Neural cell (in vitro differentiated cells): ENCODE measurements around the gene NEDD4L. TPM values are rescaled to one million over a fixed set of nuclear protein-coding genes. Genes with fewer than 3 reads are reported as not detected.

ENCODE experiments used
- H2AFZ ChIP-seq: fragments of 200-600, 300-800 bp; sonication (generic), shearing (Covaris generic); 2 replicates; pipeline ENCODE4 v1.6.0; 2014; ENCODE audit warnings: low read depth, mild to moderate bottlenecking, antibody characterized with exemption, low read length, moderate library complexity
- H3F3A ChIP-seq: fragments of 200-600 bp; shearing (Covaris generic); 2 replicates; pipeline ENCODE4 v1.6.1; 2016; ENCODE audit warnings: mild to moderate bottlenecking, moderate library complexity, mixed read lengths, antibody characterized with exemption, low read length; ENCODE audit not compliant: insufficient read depth, poor library complexity, severe bottlenecking
- H3K27ac ChIP-seq: fragments of 200-600, 300-800 bp; sonication (generic), shearing (Covaris generic); 2 replicates; pipeline ENCODE4 v1.5.1; 2014; ENCODE audit warnings: mild to moderate bottlenecking, low read length, moderate library complexity
- H3K27me3 ChIP-seq: fragments of 300-800, 200-600 bp; sonication (generic), shearing (Covaris generic); 2 replicates; pipeline ENCODE4 v1.6.0; 2014; ENCODE audit warnings: mild to moderate bottlenecking, low read depth, low read length, moderate library complexity; ENCODE audit not compliant: insufficient read depth
- H3K36me3 ChIP-seq: fragments of 300-800, 200-600 bp; sonication (generic), shearing (Covaris generic); 2 replicates; pipeline ENCODE4 v1.5.1; 2014; ENCODE audit warnings: mild to moderate bottlenecking, antibody characterized with exemption, low read length, moderate library complexity; ENCODE audit not compliant: insufficient read depth
- H3K4me2 ChIP-seq: fragments of 300-800, 200-600 bp; sonication (generic), shearing (Covaris generic); 2 replicates; pipeline ENCODE4 v1.6.0; 2014; ENCODE audit warnings: mild to moderate bottlenecking, low read length
- H3K4me3 ChIP-seq: fragments of 300-800, 200-600 bp; sonication (generic), shearing (Covaris generic); 2 replicates; pipeline ENCODE4 v1.5.1; 2014; ENCODE audit warnings: mild to moderate bottlenecking, low read length, moderate library complexity
- H3K79me2 ChIP-seq: fragments of 200-600 bp; shearing (Covaris generic); replicated peaks from 2 replicates; pipeline ENCODE4 v1.6.0; 2014; ENCODE audit warnings: mild to moderate bottlenecking, low read length, moderate library complexity; ENCODE audit not compliant: insufficient read depth
- H3K9ac ChIP-seq: fragments of 300-800, 200-600 bp; sonication (generic), shearing (Covaris generic); 2 replicates; pipeline ENCODE4 v1.6.1; 2016; ENCODE audit warnings: mild to moderate bottlenecking, low read length, mixed read lengths
- H3K9me2 ChIP-seq: fragments of 200-600 bp; shearing (Covaris generic); 2 replicates; pipeline ENCODE4 v1.6.1; 2016; ENCODE audit warnings: mild to moderate bottlenecking, low read length, mixed read lengths; ENCODE audit not compliant: insufficient read depth
- H3K9me3 ChIP-seq: fragments of 200-600, 300-800 bp; sonication (generic), shearing (Covaris generic); 2 replicates; pipeline ENCODE4 v1.6.1; 2016; ENCODE audit warnings: mild to moderate bottlenecking, mixed run types, low read length, moderate library complexity, mixed read lengths
- H4K20me1 ChIP-seq: fragments of 200-600 bp; shearing (Covaris generic); 2 replicates; pipeline ENCODE4 v1.6.1; 2016; ENCODE audit warnings: mild to moderate bottlenecking, mixed run types; ENCODE audit not compliant: insufficient read depth
- EP300 ChIP-seq: fragments of 450-650 bp; conservative IDR thresholded peaks from 2 replicates; pipeline ENCODE4 v1.6.1; 2014; ENCODE audit warnings: antibody characterized with exemption, mild to moderate bottlenecking, moderate library complexity; ENCODE audit not compliant: poor library complexity, severe bottlenecking
- EZH2 ChIP-seq: fragments of 200-600, 300-800 bp; shearing (Covaris generic), sonication (generic); IDR thresholded peaks from 2 replicates; pipeline ENCODE4 v1.6.1; 2014; ENCODE audit warnings: antibody characterized with exemption, low read length, borderline replicate concordance, mild to moderate bottlenecking; ENCODE audit not compliant: insufficient read depth, poor library complexity, severe bottlenecking
- MXI1 ChIP-seq: fragments of 450-650 bp; conservative IDR thresholded peaks from 2 replicates; pipeline ENCODE4 v1.6.1; 2014; ENCODE audit warnings: antibody characterized with exemption, mild to moderate bottlenecking; ENCODE audit not compliant: poor library complexity, severe bottlenecking
- POLR2AphosphoS5 ChIP-seq: IDR thresholded peaks from 2 replicates; pipeline ENCODE4 v1.6.1; 2012
- RAD21 ChIP-seq: fragments of 450-650 bp; conservative IDR thresholded peaks from 2 replicates; pipeline ENCODE4 v1.6.1; 2014; ENCODE audit warnings: antibody characterized with exemption, mild to moderate bottlenecking, moderate library complexity
- SMC3 ChIP-seq: fragments of 450-650 bp; conservative IDR thresholded peaks from 2 replicates; pipeline ENCODE4 v1.6.1; 2014; ENCODE audit warnings: antibody characterized with exemption, mild to moderate bottlenecking, moderate library complexity; ENCODE audit not compliant: poor library complexity
- TAF1 ChIP-seq: IDR thresholded peaks from 2 replicates; pipeline ENCODE4 v1.6.1; 2012; ENCODE audit warnings: low read depth
- polyA plus RNA-seq: library from polyadenylated mRNA; depleted of rRNA; stranded (reverse); fragments of >200 nt; gene quantifications from 2 replicates; pipeline ENCODE4 v1.2.3, GENCODE V29; 2014
- TF ChIP-seq, protein P1 (sequence below): fragments of 450-650 bp; IDR thresholded peaks from 2 replicates; pipeline ENCODE4 v1.5.1; 2014; ENCODE audit warnings: antibody characterized with exemption, mild to moderate bottlenecking, moderate library complexity; ENCODE audit not compliant: poor library complexity, severe bottlenecking
- TF ChIP-seq, protein P2 (sequence below): IDR thresholded peaks from 2 replicates; pipeline ENCODE4 v1.6.1; 2012; ENCODE audit warnings: borderline replicate concordance

The NEDD4L gene
- polyA plus RNA-seq, 1 donor from 2014 or later = 97.9 TPM

DNA sequence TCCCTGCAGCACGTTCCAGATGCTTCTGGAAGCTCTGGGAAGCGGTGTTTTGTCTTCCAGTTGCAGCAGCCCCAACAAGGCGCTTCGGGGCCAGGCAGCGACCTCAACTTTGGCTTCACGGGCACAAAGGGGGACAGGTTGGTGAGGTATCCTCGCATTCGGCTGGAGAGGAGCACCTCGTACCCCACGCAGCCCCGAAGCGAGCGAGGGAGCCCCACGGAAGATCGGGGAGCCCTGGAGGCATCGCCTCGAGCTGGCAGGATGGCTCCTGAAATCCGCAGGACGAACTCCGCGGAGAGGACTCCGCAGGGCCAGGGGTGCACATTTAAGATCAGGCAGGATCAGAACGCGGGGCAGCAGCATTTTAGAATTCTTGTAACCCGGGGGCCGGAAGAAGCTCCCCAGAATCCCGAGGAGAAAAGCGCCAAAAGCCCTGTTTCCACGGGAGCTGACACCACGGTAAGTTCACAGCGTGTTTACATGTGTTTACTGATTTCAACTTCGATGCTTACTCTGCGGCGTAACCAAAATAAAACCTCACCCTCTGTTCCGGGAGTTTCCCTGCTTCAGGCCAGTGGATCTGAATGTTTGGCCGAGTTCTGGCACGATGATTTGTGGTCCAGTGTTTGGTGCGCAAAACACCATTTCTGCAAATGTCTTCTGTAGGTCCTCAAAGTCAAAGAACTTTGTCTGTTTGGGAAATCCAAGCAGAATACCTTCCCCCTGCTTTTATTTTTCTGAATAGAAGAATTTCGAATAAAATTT, 212.5 kb downstream of the NEDD4L start:
- Histone ChIP-seq H3K9me3 (no peaks in the 10 kb centered on the region), H4K20me1 (peaks cover 3% of the 10 kb centered on the region), H3K4me2 (no peak overlapping the region), H3K9me2 (no peaks in the 10 kb centered on the region), H3K79me2 (peaks cover 25% of the 10 kb centered on the region), H3K4me3 (no peak overlapping the region), H2AFZ (no peak overlapping the region), H3K27me3 (no peaks in the 10 kb centered on the region), H3F3A (no peaks in the 10 kb centered on the region), H3K9ac (no peak overlapping the region), H3K27ac (no peak overlapping the region), H3K36me3 (no peaks in the 10 kb centered on the region)
- TF ChIP-seq EZH2 (no peak), POLR2AphosphoS5 (no peak), SMC3 (no peak), RAD21 (no peak), MXI1 (no peak), EP300 (no peak), TAF1 (no peak)
- TF ChIP-seq, protein P1, sequence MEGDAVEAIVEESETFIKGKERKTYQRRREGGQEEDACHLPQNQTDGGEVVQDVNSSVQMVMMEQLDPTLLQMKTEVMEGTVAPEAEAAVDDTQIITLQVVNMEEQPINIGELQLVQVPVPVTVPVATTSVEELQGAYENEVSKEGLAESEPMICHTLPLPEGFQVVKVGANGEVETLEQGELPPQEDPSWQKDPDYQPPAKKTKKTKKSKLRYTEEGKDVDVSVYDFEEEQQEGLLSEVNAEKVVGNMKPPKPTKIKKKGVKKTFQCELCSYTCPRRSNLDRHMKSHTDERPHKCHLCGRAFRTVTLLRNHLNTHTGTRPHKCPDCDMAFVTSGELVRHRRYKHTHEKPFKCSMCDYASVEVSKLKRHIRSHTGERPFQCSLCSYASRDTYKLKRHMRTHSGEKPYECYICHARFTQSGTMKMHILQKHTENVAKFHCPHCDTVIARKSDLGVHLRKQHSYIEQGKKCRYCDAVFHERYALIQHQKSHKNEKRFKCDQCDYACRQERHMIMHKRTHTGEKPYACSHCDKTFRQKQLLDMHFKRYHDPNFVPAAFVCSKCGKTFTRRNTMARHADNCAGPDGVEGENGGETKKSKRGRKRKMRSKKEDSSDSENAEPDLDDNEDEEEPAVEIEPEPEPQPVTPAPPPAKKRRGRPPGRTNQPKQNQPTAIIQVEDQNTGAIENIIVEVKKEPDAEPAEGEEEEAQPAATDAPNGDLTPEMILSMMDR = no peak
- TF ChIP-seq, protein P2, sequence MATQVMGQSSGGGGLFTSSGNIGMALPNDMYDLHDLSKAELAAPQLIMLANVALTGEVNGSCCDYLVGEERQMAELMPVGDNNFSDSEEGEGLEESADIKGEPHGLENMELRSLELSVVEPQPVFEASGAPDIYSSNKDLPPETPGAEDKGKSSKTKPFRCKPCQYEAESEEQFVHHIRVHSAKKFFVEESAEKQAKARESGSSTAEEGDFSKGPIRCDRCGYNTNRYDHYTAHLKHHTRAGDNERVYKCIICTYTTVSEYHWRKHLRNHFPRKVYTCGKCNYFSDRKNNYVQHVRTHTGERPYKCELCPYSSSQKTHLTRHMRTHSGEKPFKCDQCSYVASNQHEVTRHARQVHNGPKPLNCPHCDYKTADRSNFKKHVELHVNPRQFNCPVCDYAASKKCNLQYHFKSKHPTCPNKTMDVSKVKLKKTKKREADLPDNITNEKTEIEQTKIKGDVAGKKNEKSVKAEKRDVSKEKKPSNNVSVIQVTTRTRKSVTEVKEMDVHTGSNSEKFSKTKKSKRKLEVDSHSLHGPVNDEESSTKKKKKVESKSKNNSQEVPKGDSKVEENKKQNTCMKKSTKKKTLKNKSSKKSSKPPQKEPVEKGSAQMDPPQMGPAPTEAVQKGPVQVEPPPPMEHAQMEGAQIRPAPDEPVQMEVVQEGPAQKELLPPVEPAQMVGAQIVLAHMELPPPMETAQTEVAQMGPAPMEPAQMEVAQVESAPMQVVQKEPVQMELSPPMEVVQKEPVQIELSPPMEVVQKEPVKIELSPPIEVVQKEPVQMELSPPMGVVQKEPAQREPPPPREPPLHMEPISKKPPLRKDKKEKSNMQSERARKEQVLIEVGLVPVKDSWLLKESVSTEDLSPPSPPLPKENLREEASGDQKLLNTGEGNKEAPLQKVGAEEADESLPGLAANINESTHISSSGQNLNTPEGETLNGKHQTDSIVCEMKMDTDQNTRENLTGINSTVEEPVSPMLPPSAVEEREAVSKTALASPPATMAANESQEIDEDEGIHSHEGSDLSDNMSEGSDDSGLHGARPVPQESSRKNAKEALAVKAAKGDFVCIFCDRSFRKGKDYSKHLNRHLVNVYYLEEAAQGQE = no peak

DNA sequence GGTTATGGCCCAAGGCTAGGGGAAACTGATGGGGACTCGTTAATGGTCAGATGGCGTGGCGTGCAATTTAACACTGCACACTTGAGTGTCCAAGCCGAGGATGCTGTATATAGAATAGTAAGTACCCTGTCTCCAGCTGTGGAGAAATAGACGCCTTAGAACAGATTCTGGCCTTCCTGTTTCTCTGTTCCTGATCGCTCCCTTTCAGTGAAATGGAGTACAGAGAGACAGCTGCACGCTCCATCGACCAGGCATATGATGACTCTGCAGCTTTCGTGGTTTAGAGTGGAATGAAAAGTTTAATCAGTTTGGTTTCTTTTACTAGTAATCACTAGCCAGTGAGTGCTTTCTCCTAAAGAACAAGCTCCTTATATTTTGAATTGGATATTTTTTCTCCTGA, 213.4 kb downstream of the NEDD4L start:
- H4K20me1 ChIP-seq = peaks cover 3% of the 10 kb centered on the region
- no peak overlapping the region for H3K27ac ChIP-seq
- H3K79me2 ChIP-seq = peaks cover 27% of the 10 kb centered on the region
- TF ChIP-seq, protein P2 = no peak
- TF ChIP-seq, protein P1 = no peak
- no peak for TF ChIP-seq SMC3
- TF ChIP-seq MXI1 = no peak
- no peak for TF ChIP-seq RAD21
- TF ChIP-seq EZH2 = no peak
- no peak for TF ChIP-seq EP300
- no peak for TF ChIP-seq POLR2AphosphoS5
- no peak for TF ChIP-seq TAF1
- no peaks in the 10 kb centered on the region for H3K9me2 ChIP-seq
- no peaks in the 10 kb centered on the region for H3K27me3 ChIP-seq
- no peak overlapping the region for H3K9ac ChIP-seq
- H3K4me3 ChIP-seq = no peak overlapping the region
- no peaks in the 10 kb centered on the region for H3K36me3 ChIP-seq
- H2AFZ ChIP-seq = no peak overlapping the region
- H3K4me2 ChIP-seq = no peak overlapping the region
- H3F3A ChIP-seq = no peaks in the 10 kb centered on the region
- no peaks in the 10 kb centered on the region for H3K9me3 ChIP-seq
